Left lung (tissue), 10 donors: ENCODE data around the gene ARGLU1. TPM values are rescaled to one million over a fixed set of nuclear protein-coding genes. Genes with fewer than 3 reads are reported as not detected.

Experiments
- ATAC-seq: fragments of 200-7000 bp; cut with Tn5 transposase; one replicate; pipeline ENCODE4 v1.9.1; 2020; ENCODE audit warnings: moderate library complexity
- DNase-seq, 4 donors: peaks; one replicate each; pipeline ENCODE4 v3.0.0-alpha.2; 2013 to 2020
- H3K27ac ChIP-seq, 2 donors: fragments of 200-600 bp; sonication (generic) in 1 of 2; one replicate each; pipeline versions ENCODE4 v1.5.0 to v1.8.0; 2020 to 2021
- H3K27me3 ChIP-seq, 2 donors: fragments of 200-600 bp; sonication (generic) in 1 of 2; one replicate each; pipeline versions ENCODE4 v1.5.0 to v1.8.0; 2020 to 2021
- H3K36me3 ChIP-seq, 2 donors: fragments of 200-600 bp; sonication (generic) in 1 of 2; one replicate each; pipeline versions ENCODE4 v1.5.0 to v1.8.0; 2020 to 2021
- H3K4me1 ChIP-seq, 2 donors: fragments of 200-600 bp; one replicate each; pipeline ENCODE4 v1.8.0; 2021
- H3K4me3 ChIP-seq, 2 donors: fragments of 200-600 bp; sonication (generic) in 1 of 2; one replicate each; pipeline versions ENCODE4 v1.5.0 to v1.8.0; 2020 to 2021; ENCODE audit warnings: mild to moderate bottlenecking in 1 of 2
- H3K9me3 ChIP-seq, 2 donors: fragments of 200-600 bp; sonication (generic) in 1 of 2; one replicate each; pipeline versions ENCODE4 v1.5.0 to v1.8.0; 2020 to 2021
- intact Hi-C, 2 donors: fragments of 100-400 bp; cut with DNase I; formaldehyde crosslinking; loops; one replicate each; pipeline versions ENCODE4 v1.11.2 to v1.14.2; 2022
- polyA plus RNA-seq, 6 donors: library from polyadenylated mRNA; unstranded; fragments of 120-200 nt; gene quantifications; one replicate each; pipeline ENCODE4 v1.2.1, GENCODE V29; 2013; ENCODE audit not compliant: insufficient read length in 6 of 6
- total RNA-seq, 2 donors: library from RNA; stranded (reverse); fragmentation: NEBNext Ultra II Directional; extraction: Animal tissue kit (Norgen Biotek cat#: 25700); gene quantifications; one replicate each; pipeline ENCODE4 v1.2.1, GENCODE V29; 2021
- TF ChIP-seq, protein P1 (sequence below), 2 donors: fragments of 200-600 bp; sonication (generic) in 1 of 2; IDR thresholded peaks; one replicate each; pipeline versions ENCODE4 v1.5.0 to v1.8.0; 2021; ENCODE audit warnings: antibody characterized with exemption in 2 of 2
- donor health status: DM: no; HTN: yes; CAD: no.
- donor health status: DM: no; HTN: no; CAD: no.

ARGLU1 gene
- total and polyA plus RNA-seq, 8 donors, result 67.3 to 482 (median 387) TPM

DNA sequence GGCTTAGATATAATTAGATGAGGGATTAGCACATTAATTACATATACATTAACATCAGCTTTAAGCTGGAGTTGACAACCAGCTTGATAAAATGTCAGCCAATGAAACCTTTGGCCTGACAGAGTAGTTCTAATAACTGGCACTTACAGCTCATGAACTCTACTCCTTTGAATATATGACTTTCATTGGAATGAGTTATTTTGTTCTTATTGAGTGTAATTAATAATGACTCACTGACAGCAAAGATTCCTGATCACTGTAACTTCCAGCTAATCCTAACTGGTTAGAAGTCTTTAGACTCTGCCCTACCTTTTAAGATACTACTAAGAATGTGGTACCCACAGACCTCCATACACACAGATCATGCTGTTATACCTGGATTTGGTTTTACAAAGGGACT lies 73.4 kb downstream of the ARGLU1 start:
- Histone ChIP-seq H3K27me3 (peaks cover 0 to 24% of the 10 kb centered on the region in 2 donors), H3K9me3 (no peaks in the 10 kb centered on the region), H3K4me1 (peaks cover 4 to 67% of the 10 kb centered on the region in 2 donors), H3K36me3 (peaks cover 0 to 26% of the 10 kb centered on the region in 2 donors), H3K4me3 (no peak overlapping the region), H3K27ac (no peak overlapping the region)
- no peak for DNase-seq
- no peak for ATAC-seq
- TF ChIP-seq, protein P1, sequence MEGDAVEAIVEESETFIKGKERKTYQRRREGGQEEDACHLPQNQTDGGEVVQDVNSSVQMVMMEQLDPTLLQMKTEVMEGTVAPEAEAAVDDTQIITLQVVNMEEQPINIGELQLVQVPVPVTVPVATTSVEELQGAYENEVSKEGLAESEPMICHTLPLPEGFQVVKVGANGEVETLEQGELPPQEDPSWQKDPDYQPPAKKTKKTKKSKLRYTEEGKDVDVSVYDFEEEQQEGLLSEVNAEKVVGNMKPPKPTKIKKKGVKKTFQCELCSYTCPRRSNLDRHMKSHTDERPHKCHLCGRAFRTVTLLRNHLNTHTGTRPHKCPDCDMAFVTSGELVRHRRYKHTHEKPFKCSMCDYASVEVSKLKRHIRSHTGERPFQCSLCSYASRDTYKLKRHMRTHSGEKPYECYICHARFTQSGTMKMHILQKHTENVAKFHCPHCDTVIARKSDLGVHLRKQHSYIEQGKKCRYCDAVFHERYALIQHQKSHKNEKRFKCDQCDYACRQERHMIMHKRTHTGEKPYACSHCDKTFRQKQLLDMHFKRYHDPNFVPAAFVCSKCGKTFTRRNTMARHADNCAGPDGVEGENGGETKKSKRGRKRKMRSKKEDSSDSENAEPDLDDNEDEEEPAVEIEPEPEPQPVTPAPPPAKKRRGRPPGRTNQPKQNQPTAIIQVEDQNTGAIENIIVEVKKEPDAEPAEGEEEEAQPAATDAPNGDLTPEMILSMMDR (IDR thresholded peaks at IDR 0.05), result no peak
- intact Hi-C loops, result no loop called here

DNA sequence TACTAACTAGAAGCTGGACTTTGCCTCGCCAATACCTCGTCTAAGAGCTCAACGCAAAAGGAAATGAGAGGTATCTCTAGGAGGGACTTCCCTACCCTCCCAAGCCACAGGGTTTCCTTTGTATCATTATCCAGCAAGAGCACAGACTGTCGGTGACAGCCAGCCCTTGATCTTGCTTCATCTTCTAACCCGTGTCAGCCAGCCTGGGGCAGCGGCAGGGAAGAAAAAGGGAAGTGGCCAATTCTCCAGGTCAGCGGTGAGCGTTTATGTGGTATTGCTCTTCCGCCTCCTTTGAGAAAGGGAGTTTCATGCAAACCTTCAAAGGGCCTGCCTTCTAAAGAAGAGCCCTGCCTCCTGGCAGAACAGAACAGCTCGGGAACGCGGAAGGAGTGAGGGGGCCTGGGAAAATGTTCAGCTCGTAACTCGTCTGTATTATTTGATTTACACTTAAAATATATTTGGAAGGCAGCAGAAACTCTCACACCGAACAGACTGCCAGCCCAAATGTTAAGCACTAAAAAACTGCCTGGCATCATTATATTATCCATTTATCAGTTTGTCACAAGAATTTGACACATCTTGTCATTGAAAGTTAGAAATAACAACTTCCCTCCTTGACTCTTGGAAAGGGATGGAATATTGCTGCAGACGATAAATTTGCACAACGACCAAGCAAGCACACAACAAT lies 74.3 kb downstream of the ARGLU1 start:
- Histone ChIP-seq H3K36me3 (peaks cover 0 to 26% of the 10 kb centered on the region in 2 donors), H3K9me3 (no peaks in the 10 kb centered on the region), H3K4me1 (peaks cover 4 to 61% of the 10 kb centered on the region in 2 donors), H3K27ac (peak overlapping the region in 1 of 2 donors; percentile 3), H3K27me3 (peaks cover 0 to 24% of the 10 kb centered on the region in 2 donors), H3K4me3 (no peak overlapping the region)
- intact Hi-C loops, result no loop called here
- TF ChIP-seq, protein P1 (IDR thresholded peaks at IDR 0.05), result no peak
- DNase-seq, result peak in 1 of 4 donors; percentile 39
- peak; percentile 70 for ATAC-seq

DNA sequence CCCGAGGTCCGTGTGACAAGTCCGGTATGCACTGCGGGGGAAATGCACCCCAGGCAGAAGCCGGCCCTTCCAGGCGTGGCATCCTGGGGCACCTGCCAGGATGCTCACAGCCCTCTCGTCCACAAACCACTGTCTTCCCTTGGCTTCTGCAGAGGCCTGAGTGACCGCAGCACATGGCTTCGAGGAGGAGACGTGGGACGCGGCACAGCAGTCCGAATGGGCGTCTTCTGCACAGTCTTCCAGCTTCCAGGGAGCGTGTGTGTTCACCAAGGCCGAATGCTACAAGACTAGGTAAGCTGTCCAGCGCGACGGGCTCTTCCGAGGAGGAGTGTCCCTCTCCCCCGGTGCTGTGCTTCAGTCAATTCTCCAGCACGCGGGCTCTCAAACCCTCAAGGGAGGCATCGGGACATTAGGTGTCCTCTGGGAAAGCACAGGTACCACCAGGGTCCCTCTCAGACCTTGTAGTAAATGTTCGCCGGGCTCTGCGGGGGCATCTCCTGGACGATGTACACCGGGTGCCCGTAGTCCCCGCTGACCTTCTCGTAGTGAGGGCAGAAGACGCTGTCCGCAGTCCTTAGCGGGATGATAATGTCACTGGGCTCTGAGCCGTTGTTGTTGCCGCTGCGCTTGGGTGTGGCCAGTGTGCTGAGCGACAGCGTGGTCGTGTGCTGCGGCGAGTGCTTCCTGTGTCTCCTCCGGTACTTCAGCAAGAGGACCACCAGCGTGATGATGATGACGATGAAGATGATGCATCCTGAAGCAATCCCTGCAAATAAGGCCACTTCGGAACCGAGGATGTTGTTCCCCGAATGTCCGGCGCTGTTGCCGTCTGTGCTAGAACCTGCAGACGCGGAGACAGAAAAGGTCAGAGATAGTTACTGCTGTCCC lies 75.1 kb downstream of the ARGLU1 start:
- intact Hi-C loops, result no loop called here
- peaks cover 0 to 24% of the 10 kb centered on the region in 2 donors for H3K27me3 ChIP-seq
- H3K9me3 ChIP-seq, result no peaks in the 10 kb centered on the region
- ATAC-seq, result no peak
- peaks cover 0 to 26% of the 10 kb centered on the region in 2 donors for H3K36me3 ChIP-seq
- TF ChIP-seq, protein P1 (IDR thresholded peaks at IDR 0.05), result no peak
- H3K4me3 ChIP-seq, result no peak overlapping the region
- peaks cover 4 to 52% of the 10 kb centered on the region in 2 donors for H3K4me1 ChIP-seq
- no peak overlapping the region for H3K27ac ChIP-seq
- DNase-seq, result peak in 1 of 4 donors; percentile 61

DNA sequence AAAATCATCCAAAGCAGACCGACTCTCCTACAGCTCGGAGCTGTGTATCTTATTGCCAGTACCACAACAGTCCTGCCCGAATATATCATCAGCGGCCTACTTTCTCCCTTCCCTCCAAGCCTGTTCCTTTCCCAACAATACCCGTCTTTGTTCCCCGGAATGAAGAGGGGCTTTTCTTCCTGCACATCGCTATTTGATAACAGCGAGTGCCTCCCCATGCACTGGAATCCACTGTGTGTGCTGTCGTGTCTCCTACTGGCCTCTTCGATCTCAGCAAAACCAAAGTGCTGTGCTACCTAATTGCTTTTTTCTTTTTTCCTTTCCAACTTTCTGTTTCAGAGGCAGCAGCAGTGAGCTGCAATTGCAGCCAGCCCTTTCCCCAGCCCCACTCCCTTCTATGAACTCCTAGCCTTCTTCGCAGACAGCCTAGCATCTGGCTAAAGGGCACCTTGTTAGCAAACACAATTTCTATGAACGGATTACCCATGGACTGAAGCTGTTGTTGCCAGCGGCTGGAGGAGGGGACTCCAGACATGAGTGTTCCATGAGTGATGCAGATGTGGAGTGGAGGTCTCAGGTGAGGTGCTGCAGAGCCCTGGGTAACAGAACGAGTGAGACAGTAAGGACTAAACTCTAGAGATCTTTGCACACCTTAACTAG lies 75.9 kb downstream of the ARGLU1 start:
- H3K9me3 ChIP-seq, result no peaks in the 10 kb centered on the region
- peaks cover 4 to 47% of the 10 kb centered on the region in 2 donors for H3K4me1 ChIP-seq
- H3K27ac ChIP-seq, result no peak overlapping the region
- H3K4me3 ChIP-seq, result no peak overlapping the region
- no peak for DNase-seq
- ATAC-seq, result no peak
- H3K27me3 ChIP-seq, result peaks cover 0 to 24% of the 10 kb centered on the region in 2 donors
- H3K36me3 ChIP-seq, result peaks cover 0 to 26% of the 10 kb centered on the region in 2 donors
- TF ChIP-seq, protein P1 (IDR thresholded peaks at IDR 0.05), result no peak
- intact Hi-C loops, result no loop called here

Other genes with a start within 250 kb of the ARGLU1 start
- 10 to 100 TPM; 39.6 to 40.2 TPM for gene EFNB2, start 32.5 kb downstream of the ARGLU1 start, total RNA-seq
- gene EFNB2, start 32.5 kb downstream of the ARGLU1 start, polyA plus RNA-seq, result 10 to 100 TPM; 83.2 to 95.6 (median 87.4) TPM